ENCODE results near the gene ELAC1.

DNA sequence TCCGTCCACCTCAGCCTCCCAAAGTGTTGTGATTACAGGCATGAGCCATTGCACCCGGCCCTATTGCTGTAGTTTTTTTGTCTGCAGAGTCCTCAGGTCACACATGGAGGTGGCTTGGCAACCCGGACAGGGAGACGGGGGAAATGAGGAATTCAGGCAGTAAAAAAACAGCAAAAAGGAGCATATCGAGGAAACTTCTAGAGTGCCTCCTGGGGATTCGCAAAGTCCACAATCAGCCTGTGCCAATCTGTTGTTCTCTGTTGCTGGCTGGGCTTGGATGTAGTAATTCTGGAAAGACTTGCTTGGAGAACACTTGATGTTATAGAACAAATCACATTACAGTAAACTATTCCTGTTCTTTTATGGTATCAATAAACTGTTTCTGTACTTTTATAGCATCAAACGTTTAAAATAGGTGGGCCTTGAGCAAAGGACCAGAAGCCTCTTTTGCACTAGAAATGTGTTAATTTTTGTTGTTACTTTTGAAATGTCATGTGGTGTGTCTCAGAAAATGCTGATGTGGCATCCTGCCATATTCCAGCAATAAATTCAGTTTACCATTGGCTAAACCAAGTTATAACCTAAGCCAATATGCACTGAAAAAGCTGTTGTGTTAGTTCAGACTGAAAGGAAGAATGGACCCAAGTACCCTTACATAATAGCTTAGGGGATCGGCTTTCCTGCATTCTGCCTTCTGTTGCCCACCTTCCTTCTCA lies 14.4 kb downstream of the ELAC1 start:
- TF ChIP-seq, protein P1, sequence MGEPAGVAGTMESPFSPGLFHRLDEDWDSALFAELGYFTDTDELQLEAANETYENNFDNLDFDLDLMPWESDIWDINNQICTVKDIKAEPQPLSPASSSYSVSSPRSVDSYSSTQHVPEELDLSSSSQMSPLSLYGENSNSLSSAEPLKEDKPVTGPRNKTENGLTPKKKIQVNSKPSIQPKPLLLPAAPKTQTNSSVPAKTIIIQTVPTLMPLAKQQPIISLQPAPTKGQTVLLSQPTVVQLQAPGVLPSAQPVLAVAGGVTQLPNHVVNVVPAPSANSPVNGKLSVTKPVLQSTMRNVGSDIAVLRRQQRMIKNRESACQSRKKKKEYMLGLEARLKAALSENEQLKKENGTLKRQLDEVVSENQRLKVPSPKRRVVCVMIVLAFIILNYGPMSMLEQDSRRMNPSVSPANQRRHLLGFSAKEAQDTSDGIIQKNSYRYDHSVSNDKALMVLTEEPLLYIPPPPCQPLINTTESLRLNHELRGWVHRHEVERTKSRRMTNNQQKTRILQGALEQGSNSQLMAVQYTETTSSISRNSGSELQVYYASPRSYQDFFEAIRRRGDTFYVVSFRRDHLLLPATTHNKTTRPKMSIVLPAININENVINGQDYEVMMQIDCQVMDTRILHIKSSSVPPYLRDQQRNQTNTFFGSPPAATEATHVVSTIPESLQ (CRISPR knock-in tag; IDR thresholded peaks at IDR 0.05), result no peak
- TF ChIP-seq, protein P2, sequence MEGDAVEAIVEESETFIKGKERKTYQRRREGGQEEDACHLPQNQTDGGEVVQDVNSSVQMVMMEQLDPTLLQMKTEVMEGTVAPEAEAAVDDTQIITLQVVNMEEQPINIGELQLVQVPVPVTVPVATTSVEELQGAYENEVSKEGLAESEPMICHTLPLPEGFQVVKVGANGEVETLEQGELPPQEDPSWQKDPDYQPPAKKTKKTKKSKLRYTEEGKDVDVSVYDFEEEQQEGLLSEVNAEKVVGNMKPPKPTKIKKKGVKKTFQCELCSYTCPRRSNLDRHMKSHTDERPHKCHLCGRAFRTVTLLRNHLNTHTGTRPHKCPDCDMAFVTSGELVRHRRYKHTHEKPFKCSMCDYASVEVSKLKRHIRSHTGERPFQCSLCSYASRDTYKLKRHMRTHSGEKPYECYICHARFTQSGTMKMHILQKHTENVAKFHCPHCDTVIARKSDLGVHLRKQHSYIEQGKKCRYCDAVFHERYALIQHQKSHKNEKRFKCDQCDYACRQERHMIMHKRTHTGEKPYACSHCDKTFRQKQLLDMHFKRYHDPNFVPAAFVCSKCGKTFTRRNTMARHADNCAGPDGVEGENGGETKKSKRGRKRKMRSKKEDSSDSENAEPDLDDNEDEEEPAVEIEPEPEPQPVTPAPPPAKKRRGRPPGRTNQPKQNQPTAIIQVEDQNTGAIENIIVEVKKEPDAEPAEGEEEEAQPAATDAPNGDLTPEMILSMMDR (IDR thresholded peaks at IDR 0.05), result no peak
- no peak for TF ChIP-seq IRF2 (CRISPR knock-in tag; IDR thresholded peaks at IDR 0.05; ENCODE audit: borderline replicate concordance, low read depth)
